Frontal cortex (tissue), 4 donors: ENCODE measurements around the gene BABAM1. TPM values are rescaled to one million over a fixed set of nuclear protein-coding genes. Genes with fewer than 3 reads are reported as not detected.

Experiments
- DNase-seq, 2 donors: peaks; one replicate each; pipeline ENCODE4 v3.0.0; 2012; ENCODE audit warnings: low spot score in 2 of 2
- FAIRE-seq: peaks from 2 replicates; lab custom pipeline; 2012; peaks lifted over from hg19 to GRCh38; lab: Jason Lieb, UNC
- total RNA-seq: library from RNA; depleted of rRNA; stranded (reverse); fragments of >200 nt; gene quantifications from one replicate; pipeline ENCODE4 v1.2.3, GENCODE V29; 2014
- donor health status: control.
- donor health status: control.
- donor health status: control.

The BABAM1 gene
- total RNA-seq, 1 donor from 2014 or later = 66.9 TPM

DNA sequence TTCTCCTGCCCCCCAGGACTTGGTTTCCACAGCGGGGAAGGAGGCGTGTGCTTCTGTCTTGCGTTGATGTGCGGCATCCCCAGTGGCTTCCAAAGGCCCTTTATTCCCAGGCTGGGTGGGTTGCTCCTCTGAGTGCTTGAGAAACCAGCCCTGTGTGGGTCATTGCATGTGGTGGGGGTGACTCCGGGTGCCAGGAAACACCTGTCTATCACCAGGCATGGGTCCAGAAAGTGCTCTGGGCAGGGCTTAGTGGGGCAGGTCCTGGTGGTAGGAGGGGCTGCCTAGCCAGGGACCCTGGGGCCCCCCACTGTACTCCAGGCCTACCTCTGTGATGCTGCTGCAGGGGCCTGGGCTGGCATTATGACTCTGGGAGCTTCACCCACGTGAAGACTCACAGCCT, 51.7 kb downstream of the BABAM1 start:
- DNase-seq (no peak), FAIRE-seq (no peak)

DNA sequence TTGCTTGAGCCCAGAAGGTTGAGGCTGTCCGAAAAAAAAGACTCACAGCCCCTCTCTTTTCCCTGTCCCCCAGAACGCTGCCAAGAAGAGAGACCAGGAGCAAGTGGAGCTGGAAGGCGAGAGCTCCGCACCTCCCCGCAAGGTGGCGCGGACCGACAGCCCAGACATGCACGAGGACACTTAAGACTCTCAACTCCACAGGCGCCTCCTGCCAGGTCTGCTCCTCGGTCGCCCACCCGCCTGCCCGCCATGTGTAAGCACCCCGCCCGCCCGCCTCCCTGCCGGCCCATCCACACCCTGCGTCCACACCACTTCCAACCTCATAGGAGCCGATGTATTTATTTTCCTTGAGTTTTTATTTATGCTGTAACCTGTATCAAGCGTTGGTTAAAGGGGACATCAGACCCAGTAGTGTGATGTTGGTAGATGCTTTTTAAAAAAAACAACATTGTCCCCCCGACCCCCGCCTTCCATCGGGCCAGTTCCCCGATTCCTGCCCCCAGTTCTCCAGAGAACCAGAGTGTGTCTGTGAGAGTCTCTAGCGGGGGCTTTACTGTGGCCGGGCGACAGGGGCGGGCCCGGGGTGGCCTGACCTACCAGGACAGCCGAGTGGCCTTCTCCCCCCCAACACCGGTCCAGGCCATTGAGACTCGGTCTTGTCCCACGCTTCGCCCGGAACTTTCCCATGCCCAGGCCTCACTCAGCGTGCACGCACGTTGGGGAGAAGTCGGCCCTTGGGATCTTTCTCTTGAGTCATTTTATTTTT, 52.4 kb downstream of the BABAM1 start:
- DNase-seq (no peak), FAIRE-seq (no peak)

DNA sequence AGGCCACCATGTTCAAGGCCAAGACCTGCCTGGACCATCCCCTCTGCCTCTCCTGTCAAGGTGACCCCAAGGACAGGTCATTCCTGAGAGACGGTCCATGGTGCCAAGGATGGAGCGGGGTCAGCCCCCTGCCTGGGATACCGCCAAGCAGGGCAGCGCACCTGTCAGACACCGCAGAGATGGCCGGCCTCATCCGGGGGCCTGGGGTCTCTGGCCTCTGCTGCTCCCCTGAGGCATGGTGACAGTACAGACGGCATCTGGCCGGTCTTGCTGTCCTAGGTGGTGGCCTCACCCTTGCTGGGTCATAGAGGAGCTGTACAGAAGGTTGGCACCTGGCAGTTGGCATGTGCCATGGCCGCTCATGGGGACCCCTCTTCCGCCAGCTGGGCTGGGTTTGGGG, 53.2 kb downstream of the BABAM1 start:
- no peak for FAIRE-seq
- DNase-seq = no peak

DNA sequence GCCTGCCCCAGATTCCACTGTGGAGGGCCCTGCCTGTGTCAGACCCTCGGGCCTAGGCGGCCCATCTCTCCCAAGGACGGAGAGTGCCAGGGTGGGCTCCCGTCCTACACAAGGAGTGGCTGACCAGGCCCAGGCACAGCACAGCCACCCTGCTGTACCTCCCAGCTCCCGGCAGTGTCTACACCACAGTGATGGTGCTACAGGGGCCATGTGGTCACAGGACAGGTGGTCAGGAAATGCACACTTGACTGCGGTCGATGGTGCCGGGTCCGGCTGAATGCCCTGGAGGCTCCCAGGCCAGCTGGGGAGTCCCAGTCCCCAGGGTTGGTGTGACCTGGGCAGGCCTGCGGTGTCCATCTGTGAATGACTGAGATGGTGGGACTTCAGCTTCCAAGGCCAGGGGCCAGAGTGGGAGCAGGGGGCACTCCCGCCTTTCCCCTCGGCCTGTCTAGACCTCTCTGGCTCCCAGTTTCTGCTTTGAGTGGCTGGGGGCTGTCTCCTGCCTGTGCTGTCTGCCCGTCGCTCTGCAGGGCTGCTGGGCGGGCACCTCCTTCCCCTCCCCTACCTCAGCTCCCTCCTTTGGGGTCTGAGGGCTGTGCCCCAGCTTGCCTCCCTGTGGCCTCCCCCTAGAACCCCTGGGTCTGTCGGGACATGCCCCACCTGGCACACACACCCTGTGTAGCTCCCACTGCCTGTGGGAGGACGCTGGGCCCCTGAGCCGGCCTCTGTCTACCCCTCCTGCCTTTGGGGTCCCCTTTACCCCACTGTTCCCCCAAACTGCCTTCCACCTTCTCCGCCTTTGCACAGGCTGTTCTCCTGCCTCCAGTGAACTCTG, 54.6 kb downstream of the BABAM1 start:
- DNase-seq = no peak
- no peak for FAIRE-seq

DNA sequence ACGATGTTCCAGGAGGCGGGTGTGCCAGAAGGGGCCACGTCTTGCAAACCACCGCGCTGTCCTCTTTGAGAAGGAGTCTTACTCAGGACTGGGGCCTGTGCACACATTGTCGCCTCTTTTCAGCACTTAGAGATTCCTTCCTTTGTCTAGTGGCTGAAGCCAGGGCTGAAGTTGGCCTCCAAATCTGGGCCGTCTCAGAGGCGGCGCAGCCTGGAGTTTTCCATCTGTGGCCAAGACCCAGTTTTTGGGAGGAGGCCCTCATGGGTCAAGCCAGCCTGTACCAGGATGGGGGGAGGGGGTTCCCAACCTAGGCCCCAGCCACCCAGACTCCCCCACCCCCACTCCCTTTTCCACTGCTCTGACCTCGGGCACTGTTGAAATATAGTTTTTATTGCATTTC, 55.6 kb downstream of the BABAM1 start:
- no peak for FAIRE-seq
- DNase-seq = peak in 1 of 2 donors; percentile 58

DNA sequence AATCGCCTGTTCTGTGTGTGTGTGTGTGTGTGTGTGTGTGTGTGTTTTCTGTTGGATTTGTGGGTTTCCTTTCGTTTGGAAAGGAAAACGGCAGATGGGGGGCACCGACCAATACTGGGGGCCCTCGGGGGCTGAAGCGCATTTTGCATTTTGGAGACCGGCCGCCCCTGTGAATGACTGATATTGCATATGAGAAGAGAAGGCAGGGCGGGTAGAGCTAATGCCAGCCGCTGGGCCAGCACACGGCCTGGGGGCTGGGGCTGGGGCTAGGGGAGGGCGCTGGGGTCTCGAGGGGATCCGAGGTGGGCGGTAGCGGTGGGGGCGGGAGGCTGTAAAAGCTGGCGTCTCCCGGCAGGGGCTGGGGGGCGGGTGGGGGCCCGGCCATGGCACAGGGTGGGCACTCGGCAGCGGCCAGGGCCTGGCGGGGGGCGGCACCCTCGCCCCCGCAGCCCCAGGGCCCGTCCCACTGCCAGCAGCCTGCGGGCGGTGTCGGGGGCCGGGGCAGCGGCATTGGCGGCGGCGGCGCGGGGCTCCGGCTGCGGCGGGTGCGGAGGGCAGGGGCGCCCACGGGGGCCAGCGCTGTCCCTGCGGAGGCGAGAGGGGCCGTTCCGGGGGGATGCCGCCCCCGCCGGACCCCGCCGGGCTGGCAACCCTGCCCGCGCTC, 56.2 kb downstream of the BABAM1 start:
- no peak for DNase-seq
- no peak for FAIRE-seq

DNA sequence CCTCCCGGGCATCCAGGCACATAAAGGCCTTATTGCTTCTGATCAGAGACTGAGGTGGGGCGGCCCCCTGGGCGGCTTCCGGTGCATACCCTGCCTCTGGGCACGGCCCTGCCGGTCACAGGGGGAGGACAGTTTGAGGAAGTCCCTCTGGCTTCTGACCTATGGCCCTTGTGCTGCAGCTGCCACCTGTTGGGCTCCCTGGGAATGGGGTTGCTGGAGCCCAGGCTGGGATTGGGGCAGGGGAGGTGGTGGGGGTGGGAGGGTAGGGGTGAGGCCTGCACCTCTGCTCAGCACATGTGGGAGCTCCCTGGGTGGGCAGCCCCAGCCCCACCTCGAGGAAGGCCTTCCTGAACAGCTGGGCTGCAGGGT, 56.7 kb downstream of the BABAM1 start:
- FAIRE-seq = no peak
- peak in 1 of 2 donors; percentile 46 for DNase-seq

DNA sequence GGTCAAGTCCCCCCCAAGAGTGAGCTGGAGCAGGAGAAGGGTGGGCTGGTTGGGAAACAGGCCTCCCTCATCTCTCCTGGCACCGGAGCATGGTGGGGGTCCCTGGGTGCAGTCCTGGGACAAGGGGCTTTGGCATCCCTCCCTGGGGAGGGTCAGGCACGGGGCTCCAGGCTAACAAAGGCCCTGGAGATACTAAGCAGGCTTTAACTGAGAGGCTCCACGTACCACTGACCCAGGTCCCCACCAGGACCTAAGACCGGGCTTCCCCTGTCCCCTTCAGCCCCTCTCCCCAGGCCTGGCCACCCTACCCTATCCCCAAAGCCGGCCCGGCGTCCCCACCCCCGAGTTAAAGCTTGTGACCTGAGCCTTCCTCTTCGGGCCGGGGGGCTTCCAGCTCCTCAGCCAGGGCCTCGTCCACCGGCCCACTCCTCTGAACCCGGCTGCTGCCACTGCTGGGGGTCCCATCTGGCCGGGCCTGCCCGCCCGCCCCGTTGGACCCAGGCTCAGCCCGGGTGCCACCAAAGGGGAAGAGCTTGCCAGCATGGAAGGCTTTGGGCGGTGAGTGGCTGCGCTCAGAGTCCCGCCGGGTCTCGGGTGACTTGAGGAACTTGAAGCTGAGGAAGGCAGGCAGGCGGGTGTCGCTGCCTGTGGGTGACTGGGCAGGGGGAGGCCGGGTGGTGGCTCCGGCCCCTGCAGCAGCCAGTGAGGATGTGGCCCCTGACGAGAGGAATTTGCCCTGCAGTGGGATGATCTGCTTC, 57.3 kb downstream of the BABAM1 start:
- DNase-seq (no peak), FAIRE-seq (no peak)

DNA sequence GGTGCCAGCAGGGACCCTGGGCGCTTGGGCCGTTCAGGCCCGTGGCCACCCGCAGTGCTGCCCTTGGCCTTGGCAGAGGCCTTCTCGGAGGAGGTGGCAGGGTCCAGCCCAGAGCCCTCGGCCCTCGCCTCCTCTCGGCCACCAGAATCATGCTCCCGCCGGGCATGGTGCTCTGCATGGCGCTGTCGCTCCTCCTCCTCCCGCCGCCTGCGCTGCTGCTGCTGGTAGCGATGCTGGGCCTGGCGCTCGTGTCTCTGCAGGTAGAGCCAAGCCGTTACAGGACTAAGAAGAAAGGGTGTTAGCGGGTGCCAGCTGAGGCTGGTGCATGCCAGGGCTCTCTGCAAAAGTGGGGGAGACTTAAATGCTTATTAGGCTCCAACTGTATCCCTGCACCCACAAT, 57.9 kb downstream of the BABAM1 start:
- DNase-seq (no peak), FAIRE-seq (no peak)

DNA sequence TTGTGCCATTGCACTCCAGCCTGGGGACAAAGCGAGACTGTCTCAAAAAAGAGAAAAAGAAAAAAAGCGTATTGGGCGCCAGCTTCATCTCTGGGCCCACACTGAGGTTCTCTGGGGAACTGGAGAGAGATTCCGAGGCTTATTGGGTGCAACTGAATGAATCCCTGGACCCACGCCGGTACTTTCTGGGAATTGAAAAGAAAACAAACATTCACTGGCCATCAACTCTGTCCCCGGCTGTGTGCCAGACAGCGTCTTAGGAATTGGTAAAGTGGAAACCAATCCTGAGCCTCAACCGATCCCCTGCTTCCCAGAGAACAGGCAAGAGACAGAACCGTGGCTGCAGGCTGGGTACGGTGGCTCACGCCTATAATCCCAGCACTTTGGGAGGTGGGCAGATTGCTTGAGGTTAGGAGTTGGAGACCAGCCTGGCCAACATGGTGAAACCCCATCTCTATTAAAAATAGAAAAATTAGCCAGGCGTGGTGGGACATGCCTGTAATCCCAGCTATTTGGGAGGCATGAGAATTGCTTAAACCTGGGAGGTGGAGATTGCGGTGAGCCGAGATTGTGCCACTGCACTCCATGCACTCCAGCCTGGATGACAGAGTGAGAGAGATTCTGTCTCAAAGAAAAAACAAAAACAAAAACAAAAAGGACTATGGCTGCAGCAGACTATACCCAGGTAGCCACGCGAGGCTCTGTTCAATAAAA, 58.8 kb downstream of the BABAM1 start:
- peak; percentile 72 to 74 for DNase-seq
- FAIRE-seq = no peak

DNA sequence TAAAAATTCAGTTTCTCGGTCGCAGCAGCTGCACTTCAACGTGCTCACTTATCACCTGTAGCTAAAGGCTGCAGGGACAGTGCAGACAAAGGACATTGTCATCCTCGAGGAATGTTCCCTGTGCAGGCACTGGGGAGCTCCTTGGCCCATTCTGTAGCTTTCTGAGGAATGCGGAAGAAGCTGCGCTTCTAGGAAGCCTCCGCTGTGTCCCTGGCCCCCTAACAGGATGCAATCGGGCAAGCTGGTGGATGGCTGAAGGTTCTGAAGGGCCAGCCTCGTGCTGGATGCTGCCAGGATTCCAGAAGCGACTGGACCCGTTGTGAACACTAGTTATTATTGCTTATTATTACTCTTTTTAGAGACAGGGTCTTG, 59.3 kb downstream of the BABAM1 start:
- DNase-seq (peak in 1 of 2 donors; percentile 47), FAIRE-seq (no peak)

DNA sequence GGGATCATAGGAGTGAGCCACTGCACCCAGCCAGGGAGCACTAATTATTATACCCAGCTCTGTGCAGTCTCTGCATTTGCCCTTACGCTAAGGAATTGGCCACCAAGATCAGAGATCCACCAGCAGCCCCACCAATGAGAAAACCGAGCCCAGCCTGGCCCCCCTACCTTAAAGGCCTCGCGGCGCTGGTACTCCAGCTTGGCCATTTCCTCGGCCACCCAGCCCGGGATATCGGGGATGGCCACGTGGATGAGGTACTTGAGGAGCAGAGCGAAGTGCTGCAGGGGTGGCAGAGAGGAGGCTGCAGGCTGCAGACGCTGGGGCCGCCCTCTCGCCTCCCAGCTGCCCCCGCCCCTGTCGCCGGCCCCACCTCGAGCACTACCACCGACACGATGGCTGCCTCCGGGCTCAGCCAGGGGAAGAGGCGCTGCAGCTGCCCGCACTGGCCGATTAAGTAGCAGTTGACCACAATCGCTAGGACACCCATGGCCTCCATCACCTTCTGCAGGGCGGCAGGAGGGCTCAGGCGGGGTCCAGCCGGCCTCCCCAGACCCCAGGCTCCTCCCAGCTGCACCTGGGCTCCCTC, 59.9 kb downstream of the BABAM1 start:
- DNase-seq (no peak), FAIRE-seq (no peak)

DNA sequence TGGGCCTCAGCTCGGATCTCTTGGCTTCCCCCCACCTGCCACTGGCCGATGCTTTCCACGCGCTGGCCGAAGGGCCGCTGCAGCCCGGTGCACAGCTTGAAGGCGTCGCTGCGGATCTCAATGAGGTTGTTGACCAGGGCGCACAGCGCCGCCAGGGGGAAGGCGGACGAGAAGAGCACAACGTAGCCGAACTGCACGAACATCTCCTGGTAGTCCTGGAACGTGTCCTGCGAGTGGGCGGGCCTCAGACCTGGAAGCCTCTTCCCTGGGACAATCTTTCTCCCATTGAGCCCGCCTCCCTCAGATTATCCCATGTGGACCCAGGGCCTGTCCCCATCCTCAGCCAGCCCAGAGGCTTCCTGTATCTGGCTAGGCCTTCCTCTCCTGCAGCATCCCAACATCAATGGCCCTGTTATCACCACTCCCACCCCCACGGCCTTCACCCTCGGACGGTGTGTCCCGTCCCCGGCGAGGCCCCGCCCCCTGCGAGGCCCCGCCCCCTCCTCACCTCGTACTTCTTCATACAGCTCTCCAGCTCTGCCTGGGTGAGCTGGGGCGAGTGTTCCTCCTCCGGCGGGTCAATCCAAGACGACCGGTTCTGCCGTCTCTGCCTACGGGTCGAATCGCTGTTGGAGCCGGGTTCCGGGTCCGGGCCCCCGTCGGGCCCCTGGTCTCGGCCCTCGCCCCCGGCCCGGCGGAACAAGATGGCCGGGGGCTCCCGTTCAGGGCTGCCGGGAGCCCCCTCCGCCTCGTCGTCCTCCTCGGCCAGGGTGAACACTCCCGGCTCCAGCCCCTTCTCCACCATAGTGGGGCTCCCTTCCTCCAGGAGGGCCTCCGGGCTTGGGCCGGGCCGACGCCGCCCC, 60.6 kb downstream of the BABAM1 start:
- DNase-seq (peak; percentile 54 to 63), FAIRE-seq (no peak)

Other genes with a start within 250 kb of the BABAM1 start
- gene CPAMD8, start 240.6 kb upstream of the BABAM1 start, total RNA-seq = 4.9 TPM
- gene HAUS8, start 192.0 kb upstream of the BABAM1 start, total RNA-seq = 2.0 TPM
- gene MYO9B, start 191.7 kb upstream of the BABAM1 start, total RNA-seq = 21.2 TPM
- gene USE1, start 52.1 kb upstream of the BABAM1 start, total RNA-seq = 15.1 TPM
- 0.82 TPM for gene OCEL1, start 41.2 kb upstream of the BABAM1 start, total RNA-seq
- gene NR2F6, start 21.5 kb upstream of the BABAM1 start, total RNA-seq = 9.8 TPM
- gene USHBP1, start 2.7 kb upstream of the BABAM1 start, total RNA-seq = 0.82 TPM
- 0.82 TPM for gene ANKLE1, start 14.5 kb downstream of the BABAM1 start, total RNA-seq
- 20.4 TPM for gene ABHD8, start 36.0 kb downstream of the BABAM1 start, total RNA-seq
- gene MRPL34, start 38.4 kb downstream of the BABAM1 start, total RNA-seq = 11.4 TPM
- 10.2 TPM for gene DDA1, start 42.1 kb downstream of the BABAM1 start, total RNA-seq
- 20.0 TPM for gene ANO8, start 67.4 kb downstream of the BABAM1 start, total RNA-seq
- 11.8 TPM for gene GTPBP3, start 70.1 kb downstream of the BABAM1 start, total RNA-seq
- under 0.01 TPM for gene PLVAP, start 109.9 kb downstream of the BABAM1 start, total RNA-seq
- gene CCDC194, start 126.8 kb downstream of the BABAM1 start, total RNA-seq = not detected
- 1.6 TPM for gene BST2, start 138.2 kb downstream of the BABAM1 start, total RNA-seq
- gene MVB12A, start 152.6 kb downstream of the BABAM1 start, total RNA-seq = 17.5 TPM
- 0.82 TPM for gene TMEM221, start 181.2 kb downstream of the BABAM1 start, total RNA-seq
- gene NXNL1, start 193.5 kb downstream of the BABAM1 start, total RNA-seq = not detected
- gene SLC27A1, start 203.1 kb downstream of the BABAM1 start, total RNA-seq = 10.2 TPM
- 38.3 TPM for gene PGLS, start 244.2 kb downstream of the BABAM1 start, total RNA-seq